Naive B cell (primary cell): ENCODE data around the gene ZNF81. TPM values are rescaled to one million over a fixed set of nuclear protein-coding genes. Genes with fewer than 3 reads are reported as not detected.
"Not testable (repeated sequence)": the region's sequence is repeated elsewhere in the genome, so short reads cannot be mapped to it uniquely, and the experiment has no call there.

Source experiments
- ATAC-seq, 2 donors: fragments of 150-1000 bp; cut with Tn5 transposase; 2 replicates each; pipeline ENCODE4 v1.10.0; 2021; ENCODE audit warnings: low read depth in 2 of 2, mild to moderate bottlenecking in 2 of 2, moderate library complexity in 2 of 2
- DNase-seq: peaks from one replicate; pipeline ENCODE4 v3.0.0; 2022
- H3K27ac Mint-ChIP-seq, 6 donors: one replicate each; pipeline ENCODE4 v1.8.0; 2020 to 2022; ENCODE audit warnings: mild to moderate bottlenecking in 6 of 6, mixed read lengths in 6 of 6, moderate library complexity in 5 of 6, inconsistent platforms in 2 of 6
- H3K27me3 Mint-ChIP-seq, 3 donors: one replicate each; pipeline ENCODE4 v1.8.0; 2021 to 2022; ENCODE audit warnings: mixed read lengths in 3 of 3, mild to moderate bottlenecking in 1 of 3
- H3K36me3 Mint-ChIP-seq, 2 donors: one replicate each; pipeline ENCODE4 v1.8.0; 2020 to 2022; ENCODE audit warnings: mixed read lengths in 2 of 2, inconsistent platforms in 1 of 2, mild to moderate bottlenecking in 1 of 2
- H3K4me1 Mint-ChIP-seq, 3 donors: one replicate each; pipeline ENCODE4 v1.8.0; 2020 to 2022; ENCODE audit warnings: mixed read lengths in 3 of 3, inconsistent platforms in 1 of 3, mild to moderate bottlenecking in 1 of 3, moderate library complexity in 1 of 3
- H3K4me3 Mint-ChIP-seq, 8 donors: one replicate each; pipeline ENCODE4 v1.8.0; 2020 to 2022; ENCODE audit warnings: mild to moderate bottlenecking in 8 of 8, mixed read lengths in 8 of 8, moderate library complexity in 8 of 8, inconsistent platforms in 2 of 8
- H3K9me3 Mint-ChIP-seq, 7 donors: one replicate each; pipeline ENCODE4 v1.8.0; 2020 to 2022; ENCODE audit warnings: mixed read lengths in 7 of 7, mild to moderate bottlenecking in 5 of 7, inconsistent platforms in 2 of 7, moderate library complexity in 1 of 7
- polyA plus RNA-seq, 6 donors: library from polyadenylated mRNA; unstranded; fragments of 300-500 nt; fragmentation: Illumina TruSeq; gene quantifications; one replicate each; pipeline ENCODE4 v1.2.3, GENCODE V29; 2021; ENCODE audit warnings: low read depth in 6 of 6

ZNF81 gene
- 1 to 10 TPM in 5 of 6 donors, not detected in 1; 3.4 to 6.3 (median 5.2) TPM for polyA plus RNA-seq

DNA sequence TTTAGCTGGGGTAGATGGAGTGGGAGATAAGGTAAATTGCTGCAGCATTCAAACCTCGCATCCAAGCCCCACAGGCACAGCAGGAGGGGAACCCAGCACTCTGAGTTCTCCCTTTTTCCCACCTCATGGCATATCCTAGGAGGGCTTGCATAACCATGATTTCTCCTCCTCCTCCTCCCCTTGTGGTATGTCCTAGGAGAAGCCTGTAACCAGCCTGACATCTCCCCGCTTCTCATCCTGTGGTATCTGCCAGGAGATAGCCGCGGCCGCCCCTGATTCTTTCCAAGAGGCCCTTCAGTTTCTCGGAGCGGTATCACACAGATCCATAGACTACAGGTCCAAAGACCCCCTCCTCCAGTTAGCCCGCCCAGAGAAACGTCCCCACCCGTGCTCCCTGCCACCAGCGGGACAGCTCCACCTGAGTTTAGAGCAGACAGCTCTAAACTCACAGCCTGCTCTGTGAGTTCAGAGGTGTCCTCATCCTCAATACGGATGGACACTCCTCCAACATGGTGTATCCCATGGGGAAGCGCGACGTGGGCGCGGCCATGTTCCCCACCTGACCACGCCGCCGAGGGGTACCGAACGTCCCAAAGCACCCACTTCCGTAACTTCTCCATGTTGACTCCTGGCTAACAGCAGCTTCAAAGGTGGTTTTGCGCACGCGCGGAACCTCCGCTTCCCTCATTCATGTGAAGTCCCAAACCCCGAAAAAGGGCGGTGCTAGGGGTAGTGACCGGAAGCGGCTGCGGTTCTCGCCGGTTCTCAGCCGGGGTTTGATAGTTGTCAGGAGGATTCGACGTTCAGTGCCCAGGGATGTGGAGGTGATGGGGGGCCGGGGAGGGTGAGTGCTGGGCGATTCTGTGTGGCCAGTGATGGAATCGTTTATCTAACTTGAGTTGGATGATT lies at the start of gene ZNF81:
TSS of gene ZNF81 (plus strand) at position 739 of the 909 bp plus-strand sequence. CDS start 9,366 bp downstream, outside the sequence.
- Mint-ChIP-seq H3K9me3 (no peaks in the 10 kb centered on the region), H3K4me1 (peaks cover 10 to 28% (median 11%) of the 10 kb centered on the region in 3 donors), H3K4me3 (peak within 1 kb of the TSS; percentile 96 to 99 (median 98)), H3K27ac (peak within 1 kb of the TSS; percentile 97 to 99 (median 99)), H3K36me3 (no peaks in the 10 kb centered on the region), H3K27me3 (no peaks in the 10 kb centered on the region)
- ATAC-seq, result peak; percentile 93 to 94
- peak; percentile 85 for DNase-seq

- peaks cover 0 to 6% (median 4%) of the 10 kb centered on the region in 3 donors for H3K27me3 Mint-ChIP-seq
- H3K9me3 Mint-ChIP-seq, result no peaks in the 10 kb centered on the region
- no peak for ATAC-seq
- DNase-seq, result no peak
- no peak overlapping the region for H3K4me3 Mint-ChIP-seq
- H3K36me3 Mint-ChIP-seq, result no peaks in the 10 kb centered on the region
- no peaks in the 10 kb centered on the region for H3K4me1 Mint-ChIP-seq
- no peak overlapping the region for H3K27ac Mint-ChIP-seq
Observed at GRCh38 chrX:47796433-47796906, 40.2 kb upstream of the ZNF81 start.

GRCh38 chrX:47797084-47797483 lies 39.6 kb upstream of the ZNF81 start:
- H3K4me1 Mint-ChIP-seq, result no peaks in the 10 kb centered on the region
- H3K27me3 Mint-ChIP-seq, result peaks cover 0 to 6% (median 2%) of the 10 kb centered on the region in 3 donors
- no peaks in the 10 kb centered on the region for H3K36me3 Mint-ChIP-seq
- H3K27ac Mint-ChIP-seq, result no peak overlapping the region
- DNase-seq (no peak), ATAC-seq (no peak)
- H3K9me3 Mint-ChIP-seq, result no peaks in the 10 kb centered on the region
- no peak overlapping the region for H3K4me3 Mint-ChIP-seq

DNA sequence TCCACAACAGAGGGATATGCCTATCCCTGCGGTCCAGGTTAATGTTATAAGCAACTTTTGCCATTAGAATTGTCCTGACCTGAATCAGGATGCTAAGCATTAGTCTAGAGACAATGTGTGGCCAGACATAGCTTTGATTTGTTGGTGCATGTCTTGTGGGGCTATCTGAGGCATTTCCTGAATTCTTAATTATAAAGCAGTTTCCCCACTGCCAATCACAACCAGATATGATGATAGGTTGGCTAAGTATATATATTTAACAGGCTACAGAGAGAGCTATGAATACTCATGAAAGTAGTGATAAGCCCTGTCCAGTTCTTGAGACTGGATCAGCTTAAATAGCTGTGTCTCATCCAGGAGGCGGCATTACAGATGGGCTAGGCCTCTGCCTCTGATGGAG lies 37.8 kb upstream of the ZNF81 start:
- Mint-ChIP-seq H3K27ac (no peak overlapping the region), H3K9me3 (no peaks in the 10 kb centered on the region), H3K4me1 (no peaks in the 10 kb centered on the region), H3K36me3 (no peaks in the 10 kb centered on the region), H3K27me3 (peaks cover 0 to 6% (median 0%) of the 10 kb centered on the region in 3 donors), H3K4me3 (no peak overlapping the region)
- ATAC-seq (no peak), DNase-seq (no peak)

GRCh38 chrX:47802589-47802988 lies 34.1 kb upstream of the ZNF81 start:
- no peaks in the 10 kb centered on the region for H3K27me3 Mint-ChIP-seq
- no peak overlapping the region for H3K27ac Mint-ChIP-seq
- no peaks in the 10 kb centered on the region for H3K9me3 Mint-ChIP-seq
- DNase-seq (no peak), ATAC-seq (no peak)
- no peaks in the 10 kb centered on the region for H3K36me3 Mint-ChIP-seq
- peaks cover 0 to 7% (median 0%) of the 10 kb centered on the region in 3 donors for H3K4me1 Mint-ChIP-seq
- H3K4me3 Mint-ChIP-seq, result no peak overlapping the region

- H3K9me3 Mint-ChIP-seq, ATAC-seq, H3K27ac Mint-ChIP-seq, H3K4me1 Mint-ChIP-seq, H3K27me3 Mint-ChIP-seq, DNase-seq, H3K4me3 Mint-ChIP-seq, H3K36me3 Mint-ChIP-seq: not testable (repeated sequence)
Observed at GRCh38 chrX:47803103-47803502, 33.6 kb upstream of the ZNF81 start.

GRCh38 chrX:47804315-47804714 lies 32.4 kb upstream of the ZNF81 start:
- Mint-ChIP-seq H3K27ac (no peak overlapping the region), H3K9me3 (peaks cover 0 to 2% (median 0%) of the 10 kb centered on the region in 7 donors), H3K27me3 (no peaks in the 10 kb centered on the region), H3K36me3 (no peaks in the 10 kb centered on the region), H3K4me1 (peaks cover 0 to 7% (median 0%) of the 10 kb centered on the region in 3 donors), H3K4me3 (peak overlapping the region in 1 of 8 donors; percentile 23)
- ATAC-seq, result no peak
- no peak for DNase-seq

DNA sequence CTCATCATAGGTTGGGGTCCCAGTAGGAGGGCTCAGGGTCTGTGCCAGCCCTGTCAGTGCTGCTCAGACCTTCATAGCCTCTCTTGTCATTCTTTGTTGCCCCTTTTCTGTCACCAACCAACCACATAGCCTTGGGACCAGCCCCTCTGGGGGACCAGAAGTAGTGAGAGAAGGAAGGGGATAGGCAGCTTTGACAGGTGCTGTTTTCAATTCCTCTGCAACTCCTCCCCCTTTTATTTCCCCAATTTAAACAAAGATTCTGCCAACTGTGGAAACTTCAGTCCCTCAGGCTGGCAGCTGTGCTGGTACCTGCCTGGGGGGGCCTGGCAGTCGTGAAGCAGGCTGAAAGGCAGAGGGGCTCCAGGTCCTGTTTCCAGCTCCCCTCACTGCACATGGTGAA lies 30.9 kb upstream of the ZNF81 start:
- not testable (repeated sequence) for H3K9me3 Mint-ChIP-seq, H3K27me3 Mint-ChIP-seq, H3K4me1 Mint-ChIP-seq, H3K36me3 Mint-ChIP-seq, DNase-seq
- H3K4me3 Mint-ChIP-seq, result peak overlapping the region in 1 of 8 donors; percentile 53
- H3K27ac Mint-ChIP-seq, result peak overlapping the region in 1 of 6 donors; percentile 88
- ATAC-seq, result peak; percentile 34 to 47

DNA sequence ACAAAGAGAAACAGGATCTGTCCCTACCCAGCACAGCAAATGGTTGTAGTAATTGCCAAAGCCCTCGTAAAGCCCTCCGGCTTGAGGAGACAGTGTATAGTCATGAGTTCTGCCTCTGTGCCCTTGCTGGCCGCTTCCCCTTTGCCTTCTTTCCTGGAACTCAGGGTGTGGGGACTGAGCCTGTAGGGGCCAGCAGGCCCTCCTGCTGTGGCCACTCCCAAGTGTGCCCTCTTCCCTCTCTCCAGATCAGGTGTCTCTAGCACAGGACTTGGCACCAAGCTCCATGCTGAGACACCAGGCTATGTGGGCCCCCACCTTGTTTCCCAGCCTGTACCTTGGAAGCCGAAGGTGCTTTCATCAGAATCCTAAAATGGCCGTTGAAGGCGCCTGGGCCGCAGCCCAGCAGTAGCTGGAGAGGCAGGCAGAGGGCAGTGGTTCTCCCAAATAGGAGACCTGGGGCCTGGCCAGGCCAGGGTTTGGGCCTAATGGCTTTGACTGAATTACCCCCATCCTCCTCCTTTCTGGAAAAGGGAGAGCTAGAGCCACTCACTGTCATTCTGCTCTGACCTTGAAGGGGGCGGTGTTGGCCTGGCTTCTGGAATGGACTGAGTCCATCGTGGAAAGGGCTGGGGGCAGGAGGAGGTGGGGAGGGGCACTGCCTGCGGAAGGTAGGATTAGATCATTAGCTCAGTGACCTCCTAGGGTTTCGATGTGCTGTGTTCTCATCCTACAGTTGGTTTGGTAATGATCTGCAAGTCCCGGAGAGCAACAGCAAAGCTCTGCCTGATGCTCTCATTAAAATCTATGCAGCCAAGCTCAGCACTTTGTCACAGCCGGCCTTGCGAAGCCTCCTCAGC lies 30.1 kb upstream of the ZNF81 start:
- H3K4me1 Mint-ChIP-seq, H3K9me3 Mint-ChIP-seq, ATAC-seq, H3K27me3 Mint-ChIP-seq, H3K4me3 Mint-ChIP-seq, DNase-seq, H3K36me3 Mint-ChIP-seq: not testable (repeated sequence)
- peak overlapping the region in 2 of 6 donors; percentile 85 to 88 for H3K27ac Mint-ChIP-seq

GRCh38 chrX:47807272-47807538 lies 29.5 kb upstream of the ZNF81 start:
- DNase-seq, H3K4me3 Mint-ChIP-seq, H3K27me3 Mint-ChIP-seq, H3K27ac Mint-ChIP-seq, H3K36me3 Mint-ChIP-seq, H3K9me3 Mint-ChIP-seq, ATAC-seq, H3K4me1 Mint-ChIP-seq: not testable (repeated sequence)

DNA sequence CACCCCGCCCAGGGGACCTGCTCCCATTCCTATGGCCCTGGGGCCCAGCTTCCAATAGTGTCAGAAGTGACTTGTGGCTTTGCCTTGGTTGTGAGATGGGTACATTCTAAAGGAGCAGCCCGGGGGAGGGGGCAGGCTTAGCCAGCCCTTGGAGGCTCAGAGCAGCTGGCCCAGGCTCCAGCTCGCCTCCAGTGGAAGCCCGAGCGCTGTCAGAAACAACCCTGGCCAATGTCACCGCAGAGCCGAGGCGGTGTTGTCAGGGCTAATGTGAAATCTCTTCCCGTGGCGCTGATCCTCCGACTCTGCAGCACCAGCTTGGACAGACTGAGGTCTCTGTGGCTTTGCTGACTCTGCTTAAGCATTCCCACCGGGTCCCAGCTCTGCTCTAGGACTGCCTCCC lies 29.2 kb upstream of the ZNF81 start:
- Mint-ChIP-seq H3K4me1 (peaks cover 0 to 7% (median 0%) of the 10 kb centered on the region in 3 donors), H3K27me3 (no peaks in the 10 kb centered on the region), H3K36me3 (no peaks in the 10 kb centered on the region), H3K9me3 (peaks cover 0 to 2% (median 0%) of the 10 kb centered on the region in 7 donors), H3K4me3 (no peak overlapping the region), H3K27ac (no peak overlapping the region)
- DNase-seq (no peak), ATAC-seq (no peak)

- DNase-seq (no peak), ATAC-seq (no peak)
- Mint-ChIP-seq H3K27me3 (no peaks in the 10 kb centered on the region), H3K27ac (peak overlapping the region in 2 of 6 donors; percentile 13 to 63), H3K9me3 (peaks cover 0 to 2% (median 0%) of the 10 kb centered on the region in 7 donors), H3K36me3 (no peaks in the 10 kb centered on the region), H3K4me1 (peaks cover 0 to 7% (median 0%) of the 10 kb centered on the region in 3 donors), H3K4me3 (no peak overlapping the region)
Observed at GRCh38 chrX:47808904-47809788, 27.6 kb upstream of the ZNF81 start.

DNA sequence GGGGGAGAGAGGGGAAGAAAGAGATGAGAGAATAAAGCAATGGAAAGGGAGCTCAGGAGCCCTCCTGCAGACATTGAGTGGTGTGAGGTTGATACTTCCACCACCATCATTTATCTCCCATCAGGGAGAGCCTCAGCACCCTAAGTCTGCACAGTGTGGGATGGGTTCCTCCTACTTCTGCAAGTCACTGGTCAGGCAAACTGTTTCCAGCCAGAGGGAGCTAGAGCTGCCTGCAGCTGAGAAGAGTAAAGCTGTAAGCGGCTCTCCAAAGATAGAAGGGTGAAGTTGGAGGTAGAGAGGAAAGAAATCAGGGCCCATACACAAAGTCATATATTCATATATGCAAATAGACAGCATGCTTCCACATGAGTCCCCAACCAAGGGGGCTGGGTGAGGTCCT lies 21.9 kb upstream of the ZNF81 start:
- no peak for DNase-seq
- no peak for ATAC-seq
- Mint-ChIP-seq H3K27ac (no peak overlapping the region), H3K4me1 (no peaks in the 10 kb centered on the region), H3K4me3 (no peak overlapping the region), H3K9me3 (peaks cover 0 to 4% (median 0%) of the 10 kb centered on the region in 7 donors), H3K27me3 (peaks cover 0 to 6% (median 0%) of the 10 kb centered on the region in 3 donors), H3K36me3 (no peaks in the 10 kb centered on the region)
